SK-N-SH (cell line): ENCODE results near the gene TRIM8. TPM values are rescaled to one million over a fixed set of nuclear protein-coding genes. Genes with fewer than 3 reads are reported as not detected.

Source experiments
- CTCF ChIP-seq: fragments of 200-600 bp; sonication (generic); IDR thresholded peaks from 2 replicates; pipeline ENCODE4 v1.6.1; 2017; ENCODE audit warnings: antibody characterized with exemption, mild to moderate bottlenecking, moderate library complexity
- EP300 ChIP-seq, 2 experiments: IDR thresholded peaks; 2 replicates each; pipeline versions ENCODE4 v1.4.0 to v1.6.1; 2012; ENCODE audit warnings: borderline replicate concordance in 1 of 2, low read depth in 1 of 2, low read length in 1 of 2
- EZH2phosphoT487 ChIP-seq: fragments of 200-600 bp; sonication (generic); IDR thresholded peaks from 2 replicates; pipeline ENCODE4 v1.6.1; 2017; ENCODE audit warnings: low read depth, mixed run types, mild to moderate bottlenecking, antibody characterized with exemption, moderate library complexity, borderline replicate concordance
- FOSL2 ChIP-seq: IDR thresholded peaks from 2 replicates; pipeline ENCODE4 v1.4.0; 2012; ENCODE audit warnings: low read depth, mild to moderate bottlenecking, moderate library complexity, borderline replicate concordance
- FOXM1 ChIP-seq: IDR thresholded peaks from 2 replicates; pipeline ENCODE4 v1.4.0; 2012; ENCODE audit warnings: low read depth, mild to moderate bottlenecking
- GABPA ChIP-seq: IDR thresholded peaks from 2 replicates; pipeline ENCODE4 v1.4.0; 2012; ENCODE audit warnings: low read depth, mild to moderate bottlenecking
- GATA2 ChIP-seq: sonication (generic); formaldehyde crosslinking; IDR thresholded peaks from 2 replicates; pipeline ENCODE4 v1.5.0; 2020; ENCODE audit warnings: mild to moderate bottlenecking, missing genetic modification reagents
- JUND ChIP-seq: IDR thresholded peaks from 2 replicates; pipeline ENCODE4 v1.4.0; 2012
- MAX ChIP-seq: IDR thresholded peaks from 2 replicates; pipeline ENCODE4 v1.4.0; 2012; ENCODE audit warnings: low read depth
- MEF2A ChIP-seq: IDR thresholded peaks from 2 replicates; pipeline ENCODE4 v1.4.0; 2012; ENCODE audit warnings: low read depth, borderline replicate concordance
- MXI1 ChIP-seq: IDR thresholded peaks from 2 replicates; pipeline ENCODE4 v1.6.1; 2012; ENCODE audit warnings: mild to moderate bottlenecking, low read depth, low read length, improper control_type of control experiment
- NFIC ChIP-seq: IDR thresholded peaks from 2 replicates; pipeline ENCODE4 v1.4.0; 2012; ENCODE audit warnings: borderline replicate concordance
- NRF1 ChIP-seq: IDR thresholded peaks from 2 replicates; pipeline ENCODE4 v1.6.1; 2012; ENCODE audit warnings: low read depth, mild to moderate bottlenecking, low read length
- RAD21 ChIP-seq: IDR thresholded peaks from 2 replicates; pipeline ENCODE4 v1.6.1; 2012; ENCODE audit warnings: mild to moderate bottlenecking, low read length
- RCOR1 ChIP-seq: fragments of 150-350 bp; IDR thresholded peaks from 2 replicates; pipeline ENCODE4 v1.6.1; 2017; ENCODE audit warnings: antibody characterized with exemption, low read length
- REST ChIP-seq: IDR thresholded peaks from 2 replicates; pipeline ENCODE4 v1.6.1; 2012; ENCODE audit warnings: mild to moderate bottlenecking, low read depth, low read length, moderate library complexity
- RFX5 ChIP-seq: IDR thresholded peaks from 2 replicates; pipeline ENCODE4 v1.6.1; 2012; ENCODE audit warnings: mild to moderate bottlenecking, improper control_type of control experiment, low read length
- RXRA ChIP-seq: IDR thresholded peaks from 2 replicates; pipeline ENCODE4 v1.4.0; 2012; ENCODE audit warnings: low read depth, mild to moderate bottlenecking, borderline replicate concordance
- SIN3A ChIP-seq: IDR thresholded peaks from 2 replicates; pipeline ENCODE4 v1.6.1; 2012; ENCODE audit warnings: low read depth, mild to moderate bottlenecking, low read length, moderate library complexity, borderline replicate concordance
- SMC3 ChIP-seq: IDR thresholded peaks from 2 replicates; pipeline ENCODE4 v1.6.1; 2012; ENCODE audit warnings: low read depth, low read length, improper control_type of control experiment
- TAF1 ChIP-seq: IDR thresholded peaks from 2 replicates; pipeline ENCODE4 v1.6.1; 2012; ENCODE audit warnings: low read depth, mild to moderate bottlenecking, low read length, moderate library complexity, borderline replicate concordance
- TEAD4 ChIP-seq: IDR thresholded peaks from 2 replicates; pipeline ENCODE4 v1.4.0; 2012; ENCODE audit warnings: mild to moderate bottlenecking, borderline replicate concordance; ENCODE audit not compliant: insufficient read depth
- YY1 ChIP-seq: IDR thresholded peaks from 2 replicates; pipeline ENCODE4 v1.4.0; 2012; ENCODE audit warnings: low read depth, mild to moderate bottlenecking
- polyA plus RNA-seq, 3 experiments: library from polyadenylated mRNA; depleted of rRNA; stranded (reverse); fragments of >200 nt; gene quantifications; 2 replicates each; pipeline ENCODE4 v1.2.3, GENCODE V29; 2012
- TF ChIP-seq, protein P1 (sequence below): IDR thresholded peaks from 2 replicates; pipeline ENCODE4 v1.4.0; 2012; ENCODE audit warnings: low read depth, borderline replicate concordance

Gene TRIM8
- polyA plus RNA-seq, 1 of the 3 experiments (the other 2 are of a cell fraction) = 108 TPM

DNA sequence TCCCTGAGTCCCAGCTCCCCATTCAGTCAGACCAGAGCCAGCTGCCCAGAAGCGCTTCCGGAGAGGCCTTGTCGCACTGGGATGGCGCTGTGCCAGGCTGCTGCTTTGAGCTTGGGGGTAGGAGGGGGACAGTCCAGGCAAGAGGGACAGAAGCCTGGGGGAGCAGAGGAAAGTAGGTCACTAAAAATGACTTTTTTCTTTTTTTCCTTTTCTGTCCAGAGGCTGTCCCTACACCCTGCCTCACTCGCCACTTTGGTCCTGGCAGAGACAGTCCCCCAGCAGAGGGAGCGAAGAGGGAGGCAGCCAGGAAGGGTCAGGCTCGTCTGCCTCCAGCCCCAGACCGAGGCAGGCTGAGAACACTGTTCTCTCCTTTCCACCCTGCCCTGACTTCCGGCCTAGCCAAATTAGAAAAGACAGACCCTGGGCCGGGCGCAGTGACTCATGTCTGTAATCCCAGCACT lies 15.8 kb upstream of the TRIM8 start (continued):
- TF ChIP-seq EZH2phosphoT487 (no peak), RFX5 (0 out of 2 replicates have a peak, but pooled peaks have one; percentile 24), MEF2A (no peak), JUND (no peak), RAD21 (peak; percentile 37), REST (no peak), FOXM1 (no peak), YY1 (no peak), GATA2 (CRISPR knock-in tag) (no peak), TEAD4 (no peak), TAF1 (peak; percentile 36; the same call in 1 of the 2 replicates), EP300 (IDR thresholded peaks at IDR 0.05; ENCODE audit: borderline replicate concordance in 1 of 2, low read depth in 1 of 2, low read length in 1 of 2) (peak in 1 of 2 experiments; percentile 71; a peak in 1 of 4 replicates), MAX (no peak), FOSL2 (no peak), SIN3A (no peak), NFIC (peak; percentile 73), RXRA (no peak), SMC3 (no peak), RCOR1 (peak; percentile 60; the same call in 1 of the 2 replicates), NRF1 (no peak), CTCF (peak; percentile 34), MXI1 (peak; percentile 62; the same call in 1 of the 2 replicates), GABPA (no peak)
- TF ChIP-seq, protein P1, sequence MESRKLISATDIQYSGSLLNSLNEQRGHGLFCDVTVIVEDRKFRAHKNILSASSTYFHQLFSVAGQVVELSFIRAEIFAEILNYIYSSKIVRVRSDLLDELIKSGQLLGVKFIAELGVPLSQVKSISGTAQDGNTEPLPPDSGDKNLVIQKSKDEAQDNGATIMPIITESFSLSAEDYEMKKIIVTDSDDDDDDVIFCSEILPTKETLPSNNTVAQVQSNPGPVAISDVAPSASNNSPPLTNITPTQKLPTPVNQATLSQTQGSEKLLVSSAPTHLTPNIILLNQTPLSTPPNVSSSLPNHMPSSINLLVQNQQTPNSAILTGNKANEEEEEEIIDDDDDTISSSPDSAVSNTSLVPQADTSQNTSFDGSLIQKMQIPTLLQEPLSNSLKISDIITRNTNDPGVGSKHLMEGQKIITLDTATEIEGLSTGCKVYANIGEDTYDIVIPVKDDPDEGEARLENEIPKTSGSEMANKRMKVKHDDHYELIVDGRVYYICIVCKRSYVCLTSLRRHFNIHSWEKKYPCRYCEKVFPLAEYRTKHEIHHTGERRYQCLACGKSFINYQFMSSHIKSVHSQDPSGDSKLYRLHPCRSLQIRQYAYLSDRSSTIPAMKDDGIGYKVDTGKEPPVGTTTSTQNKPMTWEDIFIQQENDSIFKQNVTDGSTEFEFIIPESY = no peak
